HEK293 (cell line): ENCODE results near the gene SAE1.

Source experiments
- ELK4 ChIP-seq: IDR thresholded peaks from 2 replicates; pipeline ENCODE4 v1.6.1; 2011; ENCODE audit warnings: mild to moderate bottlenecking, low read depth, low read length, borderline replicate concordance
- GFI1B ChIP-seq: fragments of 450-650 bp; formaldehyde crosslinking; IDR thresholded peaks from 2 replicates; pipeline ENCODE4 v1.5.1; 2016; ENCODE audit warnings: missing biosample characterization, missing genetic modification characterization
- GLI2 ChIP-seq: fragments of 450-650 bp; formaldehyde crosslinking; IDR thresholded peaks from 2 replicates; pipeline ENCODE4; 2017; ENCODE audit warnings: missing biosample characterization, missing genetic modification characterization, low read depth, borderline replicate concordance
- INSM2 ChIP-seq: fragments of 450-650 bp; formaldehyde crosslinking; IDR thresholded peaks from 2 replicates; pipeline ENCODE4 v1.5.1; 2016; ENCODE audit warnings: missing biosample characterization, missing genetic modification characterization
- KLF7 ChIP-seq: fragments of 450-650 bp; formaldehyde crosslinking; IDR thresholded peaks from 2 replicates; pipeline ENCODE4 v1.5.1; 2016; ENCODE audit warnings: missing biosample characterization, missing genetic modification characterization, borderline replicate concordance
- KLF9 ChIP-seq: fragments of 450-650 bp; formaldehyde crosslinking; IDR thresholded peaks from 2 replicates; pipeline ENCODE4 v1.5.1; 2016; ENCODE audit warnings: missing biosample characterization, missing genetic modification characterization, low read depth
- OSR2 ChIP-seq: fragments of 450-650 bp; formaldehyde crosslinking; IDR thresholded peaks from 2 replicates; pipeline ENCODE4 v1.5.1; 2016; ENCODE audit warnings: missing biosample characterization, missing genetic modification characterization
- PATZ1 ChIP-seq: fragments of 450-650 bp; formaldehyde crosslinking; IDR thresholded peaks from 2 replicates; pipeline ENCODE4 v1.5.1; 2016; ENCODE audit warnings: missing biosample characterization, missing genetic modification characterization
- REPIN1 ChIP-seq: fragments of 450-650 bp; formaldehyde crosslinking; IDR thresholded peaks from 2 replicates; pipeline ENCODE4 v1.5.1; 2017; ENCODE audit warnings: missing biosample characterization, missing genetic modification characterization, low read depth
- SETDB1 ChIP-seq: IDR thresholded peaks from one replicate; pipeline ENCODE4 v1.6.1; 2017; ENCODE audit warnings: mild to moderate bottlenecking, low read length, moderate library complexity, mixed read lengths; ENCODE audit not compliant: insufficient read length
- WT1 ChIP-seq: fragments of 450-650 bp; formaldehyde crosslinking; IDR thresholded peaks from 2 replicates; pipeline ENCODE4 v1.5.1; 2016; ENCODE audit warnings: missing biosample characterization, missing genetic modification characterization
- ZBTB1 ChIP-seq: fragments of 450-650 bp; formaldehyde crosslinking; IDR thresholded peaks from 2 replicates; pipeline ENCODE4 v1.5.1; 2016; ENCODE audit warnings: missing biosample characterization, missing genetic modification characterization
- ZBTB20 ChIP-seq: fragments of 450-650 bp; formaldehyde crosslinking; IDR thresholded peaks from 2 replicates; pipeline ENCODE4 v1.5.1; 2016; ENCODE audit warnings: missing biosample characterization, missing genetic modification characterization
- ZEB2 ChIP-seq: fragments of 450-650 bp; formaldehyde crosslinking; IDR thresholded peaks from 2 replicates; pipeline ENCODE4 v1.5.1; 2016; ENCODE audit warnings: missing biosample characterization, missing genetic modification characterization
- ZFP69B ChIP-seq: fragments of 450-650 bp; formaldehyde crosslinking; IDR thresholded peaks from 2 replicates; pipeline ENCODE4 v1.5.1; 2016; ENCODE audit warnings: missing biosample characterization, missing genetic modification characterization
- ZNF324 ChIP-seq: fragments of 450-650 bp; formaldehyde crosslinking; IDR thresholded peaks from 2 replicates; pipeline ENCODE4 v1.5.1; 2016; ENCODE audit warnings: missing biosample characterization, missing genetic modification characterization
- ZNF335 ChIP-seq: fragments of 450-650 bp; formaldehyde crosslinking; conservative IDR thresholded peaks from 2 replicates; pipeline ENCODE4 v1.5.1; 2016; ENCODE audit warnings: missing biosample characterization, missing genetic modification characterization
- ZNF404 ChIP-seq: fragments of 450-650 bp; formaldehyde crosslinking; IDR thresholded peaks from 2 replicates; pipeline ENCODE4 v1.5.1; 2017; ENCODE audit warnings: missing biosample characterization, missing genetic modification characterization
- ZNF433 ChIP-seq: fragments of 450-650 bp; formaldehyde crosslinking; IDR thresholded peaks from 2 replicates; pipeline ENCODE4 v1.5.1; 2016; ENCODE audit warnings: missing biosample characterization, missing genetic modification characterization, low read depth
- ZNF544 ChIP-seq: fragments of 450-650 bp; formaldehyde crosslinking; IDR thresholded peaks from 2 replicates; pipeline ENCODE4 v1.5.0; 2017; ENCODE audit warnings: missing biosample characterization, missing genetic modification characterization
- ZNF610 ChIP-seq: fragments of 450-650 bp; formaldehyde crosslinking; IDR thresholded peaks from 2 replicates; pipeline ENCODE4 v1.5.1; 2016; ENCODE audit warnings: missing biosample characterization, missing genetic modification characterization, borderline replicate concordance
- ZNF670 ChIP-seq: fragments of 450-650 bp; formaldehyde crosslinking; IDR thresholded peaks from 2 replicates; pipeline ENCODE4 v1.5.1; 2016; ENCODE audit warnings: missing biosample characterization, missing genetic modification characterization, low read depth
- ZNF747 ChIP-seq: fragments of 450-650 bp; formaldehyde crosslinking; IDR thresholded peaks from 2 replicates; pipeline ENCODE4 v1.5.1; 2016; ENCODE audit warnings: missing biosample characterization, missing genetic modification characterization
- ZSCAN16 ChIP-seq: fragments of 450-650 bp; formaldehyde crosslinking; IDR thresholded peaks from 2 replicates; pipeline ENCODE4 v1.5.1; 2016; ENCODE audit warnings: missing biosample characterization, missing genetic modification characterization
- ZSCAN23 ChIP-seq: fragments of 450-650 bp; formaldehyde crosslinking; IDR thresholded peaks from 2 replicates; pipeline ENCODE4 v1.5.1; 2016; ENCODE audit warnings: missing biosample characterization, missing genetic modification characterization
- TF ChIP-seq, protein P1 (sequence below): fragments of 450-650 bp; formaldehyde crosslinking; conservative IDR thresholded peaks from 2 replicates; pipeline ENCODE4 v1.5.1; 2016; ENCODE audit warnings: low read depth, missing biosample characterization, missing genetic modification characterization
- TF ChIP-seq, protein P2 (sequence below): fragments of 450-650 bp; formaldehyde crosslinking; IDR thresholded peaks from 2 replicates; pipeline ENCODE4 v1.5.1; 2016; ENCODE audit warnings: missing biosample characterization, missing genetic modification characterization

Gene SAE1

GRCh38 chr19:47112997-47113849 is 17.4 kb upstream of the SAE1 start, which contains the start of gene ZC3H4 (continued):
- TF ChIP-seq GLI2 (tag by site-specific recombination) (no peak), ZNF544 (tag by site-specific recombination) (no peak), ZSCAN16 (tag by site-specific recombination) (peak; percentile 64; the same call in 1 of the 2 replicates), ZEB2 (tag by site-specific recombination) (peak; percentile 87), ZBTB20 (0 out of 2 replicates have a peak, but pooled peaks have one; percentile 52), INSM2 (tag by site-specific recombination) (peak; percentile 34; the same call in 1 of the 2 replicates), SETDB1 (no peak), ELK4 (no peak), ZNF324 (peak; percentile 87), ZBTB1 (no peak), ZNF335 (peak; percentile 85), GFI1B (tag by site-specific recombination) (peak; percentile 5; the same call in 1 of the 2 replicates), ZNF404 (0 out of 2 replicates have a peak, but pooled peaks have one; percentile 10), ZNF433 (no peak), ZSCAN23 (peak; percentile 39; the same call in 1 of the 2 replicates), REPIN1 (tag by site-specific recombination) (peak; percentile 92), PATZ1 (tag by site-specific recombination) (peak; percentile 96), ZFP69B (tag by site-specific recombination) (peak; percentile 79), KLF7 (tag by site-specific recombination) (peak; percentile 73; the same call in 1 of the 2 replicates), ZNF670 (tag by site-specific recombination) (no peak), WT1 (tag by site-specific recombination) (peak; percentile 43; the same call in 1 of the 2 replicates), OSR2 (tag by site-specific recombination) (0 out of 2 replicates have a peak, but pooled peaks have one; percentile 8), ZNF610 (tag by site-specific recombination) (no peak; the same call in 1 of the 2 replicates), ZNF747 (tag by site-specific recombination) (no peak), KLF9 (tag by site-specific recombination) (peak; percentile 75; the same call in 1 of the 2 replicates)
- TF ChIP-seq, protein P1, sequence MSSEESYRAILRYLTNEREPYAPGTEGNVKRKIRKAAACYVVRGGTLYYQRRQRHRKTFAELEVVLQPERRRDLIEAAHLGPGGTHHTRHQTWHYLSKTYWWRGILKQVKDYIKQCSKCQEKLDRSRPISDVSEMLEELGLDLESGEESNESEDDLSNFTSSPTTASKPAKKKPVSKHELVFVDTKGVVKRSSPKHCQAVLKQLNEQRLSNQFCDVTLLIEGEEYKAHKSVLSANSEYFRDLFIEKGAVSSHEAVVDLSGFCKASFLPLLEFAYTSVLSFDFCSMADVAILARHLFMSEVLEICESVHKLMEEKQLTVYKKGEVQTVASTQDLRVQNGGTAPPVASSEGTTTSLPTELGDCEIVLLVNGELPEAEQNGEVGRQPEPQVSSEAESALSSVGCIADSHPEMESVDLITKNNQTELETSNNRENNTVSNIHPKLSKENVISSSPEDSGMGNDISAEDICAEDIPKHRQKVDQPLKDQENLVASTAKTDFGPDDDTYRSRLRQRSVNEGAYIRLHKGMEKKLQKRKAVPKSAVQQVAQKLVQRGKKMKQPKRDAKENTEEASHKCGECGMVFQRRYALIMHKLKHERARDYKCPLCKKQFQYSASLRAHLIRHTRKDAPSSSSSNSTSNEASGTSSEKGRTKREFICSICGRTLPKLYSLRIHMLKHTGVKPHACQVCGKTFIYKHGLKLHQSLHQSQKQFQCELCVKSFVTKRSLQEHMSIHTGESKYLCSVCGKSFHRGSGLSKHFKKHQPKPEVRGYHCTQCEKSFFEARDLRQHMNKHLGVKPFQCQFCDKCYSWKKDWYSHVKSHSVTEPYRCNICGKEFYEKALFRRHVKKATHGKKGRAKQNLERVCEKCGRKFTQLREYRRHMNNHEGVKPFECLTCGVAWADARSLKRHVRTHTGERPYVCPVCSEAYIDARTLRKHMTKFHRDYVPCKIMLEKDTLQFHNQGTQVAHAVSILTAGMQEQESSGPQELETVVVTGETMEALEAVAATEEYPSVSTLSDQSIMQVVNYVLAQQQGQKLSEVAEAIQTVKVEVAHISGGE (tag by site-specific recombination), result peak; percentile 79
- TF ChIP-seq, protein P2, sequence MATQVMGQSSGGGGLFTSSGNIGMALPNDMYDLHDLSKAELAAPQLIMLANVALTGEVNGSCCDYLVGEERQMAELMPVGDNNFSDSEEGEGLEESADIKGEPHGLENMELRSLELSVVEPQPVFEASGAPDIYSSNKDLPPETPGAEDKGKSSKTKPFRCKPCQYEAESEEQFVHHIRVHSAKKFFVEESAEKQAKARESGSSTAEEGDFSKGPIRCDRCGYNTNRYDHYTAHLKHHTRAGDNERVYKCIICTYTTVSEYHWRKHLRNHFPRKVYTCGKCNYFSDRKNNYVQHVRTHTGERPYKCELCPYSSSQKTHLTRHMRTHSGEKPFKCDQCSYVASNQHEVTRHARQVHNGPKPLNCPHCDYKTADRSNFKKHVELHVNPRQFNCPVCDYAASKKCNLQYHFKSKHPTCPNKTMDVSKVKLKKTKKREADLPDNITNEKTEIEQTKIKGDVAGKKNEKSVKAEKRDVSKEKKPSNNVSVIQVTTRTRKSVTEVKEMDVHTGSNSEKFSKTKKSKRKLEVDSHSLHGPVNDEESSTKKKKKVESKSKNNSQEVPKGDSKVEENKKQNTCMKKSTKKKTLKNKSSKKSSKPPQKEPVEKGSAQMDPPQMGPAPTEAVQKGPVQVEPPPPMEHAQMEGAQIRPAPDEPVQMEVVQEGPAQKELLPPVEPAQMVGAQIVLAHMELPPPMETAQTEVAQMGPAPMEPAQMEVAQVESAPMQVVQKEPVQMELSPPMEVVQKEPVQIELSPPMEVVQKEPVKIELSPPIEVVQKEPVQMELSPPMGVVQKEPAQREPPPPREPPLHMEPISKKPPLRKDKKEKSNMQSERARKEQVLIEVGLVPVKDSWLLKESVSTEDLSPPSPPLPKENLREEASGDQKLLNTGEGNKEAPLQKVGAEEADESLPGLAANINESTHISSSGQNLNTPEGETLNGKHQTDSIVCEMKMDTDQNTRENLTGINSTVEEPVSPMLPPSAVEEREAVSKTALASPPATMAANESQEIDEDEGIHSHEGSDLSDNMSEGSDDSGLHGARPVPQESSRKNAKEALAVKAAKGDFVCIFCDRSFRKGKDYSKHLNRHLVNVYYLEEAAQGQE (tag by site-specific recombination), result peak; percentile 63
